Adipose tissue (tissue), 3 donors: ENCODE results near the gene MSRB3. TPM values are rescaled to one million over a fixed set of nuclear protein-coding genes. Genes with fewer than 3 reads are reported as not detected.
"Not testable (repeated sequence)": the region's sequence is repeated elsewhere in the genome, so short reads cannot be mapped to it uniquely, and the experiment has no call there.

ENCODE experiments used
- H3K27ac ChIP-seq: one replicate; pipeline ENCODE4 v1.5.1; 2013; ENCODE audit warnings: low read depth, low read length
- WGBS, 3 donors: extraction: QIAGEN DNeasy Blood & Tissue Kit; methylation state at CpG; one replicate each; pipeline ENCODE4 v1.1.7; 2013; 5-methylcytosine and 5-hydroxymethylcytosine counted together
- polyA plus RNA-seq, 3 donors: library from polyadenylated mRNA; stranded (reverse); fragments of 200-250 nt; gene quantifications; one replicate each; pipeline ENCODE4 v1.2.3, GENCODE V29; 2013
- donor health status: healthy with polysubstance abuse.
- donor health status: Bipolar disorder and iron deficiency.
- donor health status: healthy.

Gene MSRB3
- polyA plus RNA-seq, 3 donors, result 2.9 to 30.9 (median 26.9) TPM

- H3K27ac ChIP-seq, result no peak overlapping the region
- WGBS, 3 donors, result 88 to 100% (median 100%) methylated on average over 1 of the region's 1 CpG
These were observed 185.1 kb downstream of the MSRB3 start for GRCh38 chr12:65463611-65464010.

DNA sequence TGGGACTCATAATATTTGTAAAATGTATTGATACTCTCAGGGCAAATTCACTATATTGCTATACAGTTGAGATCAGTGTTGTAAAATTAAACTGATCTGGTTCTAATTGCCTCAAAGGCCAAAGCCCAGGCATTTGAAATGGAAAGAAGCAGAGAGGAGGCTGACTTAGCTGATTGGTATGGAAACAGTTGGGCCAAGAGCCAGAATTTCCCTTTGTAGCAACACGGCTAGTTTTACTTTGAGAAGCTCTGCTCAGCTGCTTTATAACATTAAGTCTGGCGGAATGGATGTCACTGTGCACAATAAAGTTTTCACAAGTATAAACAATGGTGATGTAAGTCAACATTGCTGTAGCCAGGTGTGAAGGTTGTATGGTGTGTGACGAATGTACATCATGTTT lies 186.4 kb downstream of the MSRB3 start:
- no peak overlapping the region for H3K27ac ChIP-seq
- WGBS, 3 donors, result 71 to 81% (median 77%) methylated on average over 3 of the region's 3 CpGs

DNA sequence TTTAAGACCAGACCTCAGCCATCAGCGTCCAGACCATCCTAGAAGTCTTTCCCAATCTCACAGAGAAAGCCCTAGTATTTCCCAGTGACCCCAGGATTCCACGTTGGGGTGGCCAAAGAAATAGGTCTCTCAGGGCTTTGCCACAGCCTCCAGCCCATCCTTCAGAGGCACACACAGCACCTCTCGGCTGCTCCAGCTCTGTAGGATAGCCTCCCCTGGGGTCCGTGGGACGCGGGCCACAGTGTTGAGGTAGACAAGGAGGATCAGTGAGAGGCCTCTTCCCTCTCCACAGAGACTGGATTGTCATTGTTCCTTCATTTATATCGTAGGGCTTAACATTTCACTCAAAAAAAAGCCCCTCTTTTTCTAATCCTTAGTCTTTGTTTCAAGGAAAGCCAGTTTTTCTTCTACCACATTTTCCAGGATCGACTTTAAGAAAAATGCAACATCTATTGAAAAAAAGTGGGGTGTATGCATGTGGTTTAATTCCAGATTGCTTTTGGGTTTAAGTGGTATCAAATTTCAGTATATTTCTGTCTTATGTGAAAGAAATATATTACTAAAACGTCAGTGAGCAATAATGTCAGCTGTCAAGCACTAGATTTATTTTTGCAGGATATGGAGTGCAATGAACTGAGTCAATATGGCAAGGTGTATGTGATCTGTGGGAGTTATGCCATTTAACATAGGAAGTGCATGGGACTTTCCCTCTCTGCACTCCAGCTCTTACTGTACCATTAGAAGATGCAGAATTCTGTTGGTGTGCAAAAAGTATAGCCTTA lies 187.5 kb downstream of the MSRB3 start:
- H3K27ac ChIP-seq, result no peak overlapping the region
- 76 to 89% (median 88%) methylated on average over 9 of the region's 9 CpGs for WGBS, 3 donors

DNA sequence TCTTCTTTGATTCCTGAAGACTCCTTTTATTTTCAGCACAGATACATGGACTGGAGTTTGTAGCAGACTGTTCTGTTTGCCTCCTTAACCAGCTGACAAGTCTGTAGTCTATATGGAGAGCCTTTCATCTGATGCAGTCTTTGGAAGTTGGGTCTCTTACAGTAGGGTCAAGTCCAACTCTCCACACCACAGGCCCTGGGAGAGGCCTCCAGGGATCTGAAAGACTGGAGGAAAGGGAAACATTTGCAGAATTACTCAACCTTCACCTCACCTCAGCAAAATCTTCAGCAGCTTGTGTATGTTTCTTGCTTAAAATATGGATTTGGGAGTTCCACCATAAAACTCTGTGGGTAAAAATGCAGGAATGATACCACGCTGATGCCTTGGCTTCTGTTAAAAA lies 188.4 kb downstream of the MSRB3 start:
- H3K27ac ChIP-seq, result no peak overlapping the region
- 88 to 92% (median 91%) methylated on average over 1 of the region's 1 CpG for WGBS, 3 donors

DNA sequence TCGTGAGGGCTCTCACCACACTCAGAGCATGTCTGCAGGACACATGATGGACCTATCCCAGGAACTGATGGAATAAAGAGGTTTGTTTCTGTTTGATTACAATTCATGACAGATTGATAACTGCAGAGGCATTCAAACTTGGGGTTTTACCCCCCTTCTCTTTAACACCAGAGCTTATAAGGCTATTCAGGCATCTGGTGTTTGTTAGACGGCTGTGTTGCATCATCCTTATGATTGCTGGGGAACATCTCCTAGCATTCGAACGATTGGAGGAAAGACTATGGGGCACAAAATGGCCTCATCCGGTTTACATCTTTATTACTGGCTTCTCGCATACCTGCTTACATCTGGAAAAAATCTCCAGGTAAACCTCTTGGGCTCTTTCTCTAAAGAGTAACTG lies 191.8 kb downstream of the MSRB3 start:
- H3K27ac ChIP-seq, result peak overlapping the region; percentile 3
- WGBS, 3 donors, result 57 to 71% (median 70%) methylated on average over 6 of the region's 6 CpGs

DNA sequence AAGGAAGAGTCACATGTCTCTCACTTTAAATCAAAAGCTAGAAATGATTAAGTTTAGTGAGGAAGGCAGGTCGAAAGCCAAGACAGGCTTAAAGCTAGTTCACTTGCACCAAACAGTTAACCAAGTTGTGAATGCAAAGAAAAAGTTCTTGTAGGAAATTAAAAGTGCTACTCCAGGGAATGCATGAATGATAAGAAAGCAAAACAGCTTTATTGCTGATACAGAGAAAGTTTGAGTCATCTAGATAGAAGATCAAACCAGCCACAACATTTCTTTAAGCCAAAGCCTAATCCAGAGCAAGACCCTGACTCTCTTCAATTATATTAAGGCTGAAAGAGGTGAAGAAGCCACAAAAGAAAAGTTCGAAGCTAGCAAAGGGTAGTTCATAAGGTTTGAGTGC lies 193.6 kb downstream of the MSRB3 start:
- 52 to 79% (median 71%) methylated on average over 2 of the region's 2 CpGs for WGBS, 3 donors
- no peak overlapping the region for H3K27ac ChIP-seq

GRCh38 chr12:65474831-65475230 lies 196.3 kb downstream of the MSRB3 start:
- 92 to 94% (median 93%) methylated on average over 6 of the region's 6 CpGs for WGBS, 3 donors
- H3K27ac ChIP-seq, result no peak overlapping the region

GRCh38 chr12:65477721-65478120 lies 199.2 kb downstream of the MSRB3 start:
- H3K27ac ChIP-seq, result no peak overlapping the region

DNA sequence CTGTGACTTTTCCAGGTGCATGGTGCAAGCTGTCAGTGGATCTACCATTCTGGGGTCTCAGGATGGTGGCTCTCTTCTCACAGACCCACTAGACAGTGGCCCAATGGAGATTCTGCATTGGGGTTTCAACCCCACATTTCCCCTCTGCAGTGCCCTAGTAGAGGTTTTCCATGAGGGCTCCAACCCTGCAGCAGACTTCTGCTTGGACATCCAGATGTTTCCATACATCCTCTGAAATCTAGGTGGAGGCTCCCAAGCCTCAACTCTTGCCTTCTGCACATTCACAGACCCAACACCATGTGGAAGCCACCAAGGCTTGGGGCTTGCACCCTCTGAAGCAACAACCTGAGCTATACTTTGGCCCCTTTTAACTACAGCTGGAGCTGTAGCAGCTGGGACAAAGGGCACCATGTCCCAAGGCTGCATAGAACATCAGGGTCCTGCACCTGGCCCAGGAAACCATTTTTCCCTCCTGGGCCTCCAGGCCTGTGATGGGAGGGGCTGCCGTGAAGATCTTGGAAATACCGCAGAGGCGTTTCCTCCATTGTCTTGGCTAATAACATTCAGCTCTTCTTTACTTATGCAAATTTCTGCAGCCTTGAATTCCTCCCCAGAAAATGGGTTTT lies 205.5 kb downstream of the MSRB3 start:
- WGBS, 3 donors, result 94 to 98% (median 96%) methylated on average over 3 of the region's 3 CpGs

GRCh38 chr12:65488197-65488596 lies 209.7 kb downstream of the MSRB3 start:
- 82 to 93% (median 87%) methylated on average over 4 of the region's 4 CpGs for WGBS, 3 donors
- no peak overlapping the region for H3K27ac ChIP-seq

More for the DNA sequence above, 205.5 kb downstream of the MSRB3 start:
- H3K27ac ChIP-seq, result not testable (repeated sequence)

DNA sequence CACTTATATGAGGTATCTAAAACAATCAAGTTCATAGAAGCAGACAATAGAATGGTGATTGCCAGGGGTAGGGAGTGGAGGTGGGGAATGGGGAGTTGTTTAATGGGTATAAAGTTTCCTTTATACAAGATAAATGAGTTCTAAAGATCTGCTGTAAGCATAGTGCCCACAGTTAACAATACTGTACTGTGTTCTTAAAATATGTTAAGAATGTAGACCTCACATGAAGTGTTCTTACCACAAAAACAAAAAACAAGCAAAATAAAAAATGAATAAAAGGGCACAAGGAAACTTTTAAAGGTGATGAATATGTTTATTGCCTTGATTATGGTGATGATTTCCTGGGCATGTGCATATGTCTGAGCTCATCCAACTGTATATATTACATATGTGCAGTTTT lies 211.8 kb downstream of the MSRB3 start:
- H3K27ac ChIP-seq, result no peak overlapping the region

- no peak overlapping the region for H3K27ac ChIP-seq
- WGBS, 3 donors, result 39 to 73% (median 47%) methylated on average over 1 of the region's 1 CpG
These were observed 214.8 kb downstream of the MSRB3 start for GRCh38 chr12:65492998-65493912.

DNA sequence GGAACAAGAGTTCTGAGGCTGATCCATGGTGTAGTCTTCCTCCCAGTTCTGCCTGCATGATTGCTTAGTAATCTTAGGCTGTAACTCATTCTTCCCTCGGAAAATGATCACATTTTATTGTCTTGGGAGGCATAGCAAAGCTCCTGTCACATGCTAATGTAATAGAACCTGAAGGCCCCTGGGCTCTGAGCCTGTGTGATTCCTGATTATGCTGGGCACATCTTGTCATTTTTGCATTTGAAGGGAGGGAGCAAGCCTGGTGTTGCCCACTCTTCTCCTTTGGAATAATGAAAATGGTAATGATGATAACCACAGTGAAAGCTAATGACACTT lies 215.4 kb downstream of the MSRB3 start:
- no peak overlapping the region for H3K27ac ChIP-seq
- 48 to 63% (median 53%) methylated on average over 1 of the region's 1 CpG for WGBS, 3 donors

- no peak overlapping the region for H3K27ac ChIP-seq
- 30 to 59% (median 57%) methylated on average over 2 of the region's 2 CpGs for WGBS, 3 donors
These were observed 216.1 kb downstream of the MSRB3 start for GRCh38 chr12:65494537-65494936.

DNA sequence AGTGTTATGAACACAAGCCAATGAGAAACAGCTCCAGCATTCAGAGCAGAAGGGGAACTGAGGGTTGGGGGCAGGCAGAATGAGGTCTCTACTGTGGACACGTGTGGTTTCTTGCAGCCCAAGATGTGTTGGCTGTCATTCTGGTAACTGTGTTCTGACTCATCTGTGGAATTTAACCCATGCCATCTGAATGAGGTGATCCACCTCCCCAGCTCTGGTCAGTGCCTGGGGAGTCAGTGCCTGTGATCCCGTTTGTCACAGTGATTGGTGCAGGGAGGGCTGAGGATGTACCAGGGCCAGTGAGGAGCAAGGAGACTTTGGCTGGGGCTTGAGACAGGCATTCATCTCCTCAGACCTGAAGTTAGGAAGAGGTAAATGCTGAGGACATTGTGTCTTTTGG lies 216.8 kb downstream of the MSRB3 start:
- 45 to 52% (median 47%) methylated on average over 2 of the region's 2 CpGs for WGBS, 3 donors
- no peak overlapping the region for H3K27ac ChIP-seq

DNA sequence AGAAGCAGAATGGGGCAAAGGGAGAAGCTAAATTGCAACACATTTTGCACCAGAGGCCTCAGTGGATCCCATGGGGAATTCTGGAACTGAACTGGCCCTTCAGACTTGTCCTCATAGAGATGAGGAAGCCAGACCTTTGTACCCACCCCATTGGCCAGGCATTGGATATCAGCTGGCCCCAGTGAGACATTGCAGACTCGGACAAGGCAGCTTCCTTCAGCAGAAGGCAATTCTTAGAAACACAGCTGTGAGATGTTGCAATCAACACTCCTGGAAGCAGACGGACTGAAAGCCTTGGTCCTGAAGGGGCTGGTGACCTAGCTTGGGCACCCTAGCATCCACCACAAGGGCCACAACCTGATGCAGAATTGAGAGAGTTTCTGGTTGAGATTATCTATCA lies 218.1 kb downstream of the MSRB3 start:
- no peak overlapping the region for H3K27ac ChIP-seq
- WGBS, 3 donors, result 16 to 40% (median 31%) methylated on average over 2 of the region's 2 CpGs

DNA sequence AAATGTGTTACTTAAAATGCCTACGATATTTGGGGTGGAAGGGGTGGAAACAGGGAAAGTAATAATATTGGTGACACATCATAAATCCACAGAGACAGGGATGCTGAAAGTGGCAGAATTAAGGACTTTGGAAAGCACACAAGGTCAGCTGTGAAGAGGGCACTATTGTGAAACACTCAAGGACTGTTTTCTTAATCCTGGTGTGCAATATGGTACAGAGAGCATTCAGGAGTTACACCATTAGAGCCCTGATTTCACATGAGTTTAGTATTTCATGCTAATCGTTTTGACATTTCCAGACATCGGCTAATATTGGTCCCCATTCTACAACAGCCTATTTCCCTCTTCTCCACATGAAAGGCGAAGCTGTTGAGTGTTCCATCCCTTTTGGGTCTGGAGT lies 219.2 kb downstream of the MSRB3 start:
- H3K27ac ChIP-seq, result no peak overlapping the region
- 49 to 80% (median 62%) methylated on average over 4 of the region's 4 CpGs for WGBS, 3 donors

DNA sequence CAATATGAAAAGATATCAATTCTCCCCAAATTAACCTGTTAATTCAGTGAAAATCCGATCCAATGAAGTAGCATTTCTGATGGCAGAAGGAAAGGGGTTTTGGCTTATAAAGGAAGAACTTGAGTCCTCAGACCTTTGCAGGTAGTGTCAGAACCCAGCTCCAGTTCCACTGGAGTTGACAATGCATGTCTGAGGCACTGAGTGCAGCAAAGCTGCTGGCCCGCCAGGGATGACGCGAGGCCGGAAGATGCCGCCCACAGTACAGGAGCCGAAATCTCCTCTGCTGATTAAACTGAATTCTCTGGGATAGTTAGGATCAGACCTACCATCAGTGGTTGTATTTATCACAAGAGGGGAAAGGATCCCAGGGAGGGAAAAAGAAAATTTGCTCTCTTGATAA lies 220.7 kb downstream of the MSRB3 start:
- no peak overlapping the region for H3K27ac ChIP-seq
- 95 to 98% (median 96%) methylated on average over 7 of the region's 7 CpGs for WGBS, 3 donors
